Natural killer cell (primary cell): ENCODE results near the gene ULK4. TPM values are rescaled to one million over a fixed set of nuclear protein-coding genes. Genes with fewer than 3 reads are reported as not detected.

Experiments
- ATAC-seq, 3 donors: fragments of 150-1000 bp in 2 of 3; fragments of 200-7000 bp in 1 of 3; cut with Tn5 transposase; 1 replicate in 1 of 3; 2 replicates in 2 of 3; pipeline ENCODE4 v1.10.0; 2021; ENCODE audit warnings: mild to moderate bottlenecking in 2 of 3, moderate library complexity in 2 of 3
- DNase-seq, 2 donors: peaks; one replicate each; pipeline versions ENCODE4 v3.0.0 to v3.0.0-alpha.2; 2013 to 2021; ENCODE audit warnings: mixed read lengths in 1 of 2
- H3K27ac ChIP-seq: one replicate; pipeline ENCODE4 v1.5.1; 2013; ENCODE audit warnings: mild to moderate bottlenecking, low read length
- H3K27me3 ChIP-seq: one replicate; pipeline ENCODE4 v1.6.1; 2013; ENCODE audit warnings: low read length; ENCODE audit not compliant: control insufficient read depth, insufficient read depth
- H3K36me3 ChIP-seq: one replicate; pipeline ENCODE4 v1.6.1; 2013; ENCODE audit warnings: low read length; ENCODE audit not compliant: control insufficient read depth, insufficient read depth
- H3K4me1 ChIP-seq: one replicate; pipeline ENCODE4 v1.6.1; 2013; ENCODE audit warnings: low read length; ENCODE audit not compliant: control insufficient read depth, insufficient read depth
- H3K4me3 ChIP-seq: one replicate; pipeline ENCODE4 v1.5.1; 2013; ENCODE audit warnings: low read length
- H3K9me3 ChIP-seq: one replicate; pipeline ENCODE4 v1.6.1; 2013; ENCODE audit warnings: low read length; ENCODE audit not compliant: control insufficient read depth, insufficient read depth
- H3K27ac Mint-ChIP-seq, 2 donors: one replicate each; pipeline ENCODE4 v1.8.0; 2022; ENCODE audit warnings: mild to moderate bottlenecking in 2 of 2, mixed read lengths in 2 of 2, moderate library complexity in 1 of 2
- H3K27me3 Mint-ChIP-seq, 2 donors: one replicate each; pipeline ENCODE4 v1.8.0; 2022; ENCODE audit warnings: low read depth in 2 of 2, mixed read lengths in 2 of 2
- H3K36me3 Mint-ChIP-seq: one replicate; pipeline ENCODE4 v1.8.0; 2022; ENCODE audit warnings: mixed read lengths
- H3K4me1 Mint-ChIP-seq, 2 donors: one replicate each; pipeline ENCODE4 v1.8.0; 2022; ENCODE audit warnings: mixed read lengths in 2 of 2
- H3K4me3 Mint-ChIP-seq: one replicate; pipeline ENCODE4 v1.8.0; 2022; ENCODE audit warnings: mild to moderate bottlenecking, moderate library complexity, mixed read lengths
- H3K9me3 Mint-ChIP-seq, 2 donors: one replicate each; pipeline ENCODE4 v1.8.0; 2022; ENCODE audit warnings: mixed read lengths in 2 of 2
- WGBS: methylation state at CpG from one replicate; pipeline ENCODE4 v1.1.7; 2013; ENCODE audit warnings: missing lambda C conversion rate; ENCODE audit not compliant: insufficient coverage; 5-methylcytosine and 5-hydroxymethylcytosine counted together
- intact Hi-C: fragments of 100-400 bp; cut with micrococcal nuclease; formaldehyde crosslinking; loops from one replicate; pipeline ENCODE4 v1.14.2; 2022
- total RNA-seq, 4 donors: library from RNA; stranded (reverse); fragments of 120-200 nt in 1 of 4; gene quantifications; one replicate each; pipeline versions ENCODE4 v1.2.3 to v1.2.4, GENCODE V29; 2013 to 2022
- TF ChIP-seq, protein P1 (sequence below): fragments of 200-600 bp; IDR thresholded peaks from one replicate; pipeline ENCODE4 v1.8.0; 2022; ENCODE audit warnings: antibody characterized with exemption

Gene ULK4
- total RNA-seq, 3 donors from 2014 or later (not counting 1 experiment from before 2014, with no cell fraction given), result 19.2 to 25.7 (median 21.2) TPM

DNA sequence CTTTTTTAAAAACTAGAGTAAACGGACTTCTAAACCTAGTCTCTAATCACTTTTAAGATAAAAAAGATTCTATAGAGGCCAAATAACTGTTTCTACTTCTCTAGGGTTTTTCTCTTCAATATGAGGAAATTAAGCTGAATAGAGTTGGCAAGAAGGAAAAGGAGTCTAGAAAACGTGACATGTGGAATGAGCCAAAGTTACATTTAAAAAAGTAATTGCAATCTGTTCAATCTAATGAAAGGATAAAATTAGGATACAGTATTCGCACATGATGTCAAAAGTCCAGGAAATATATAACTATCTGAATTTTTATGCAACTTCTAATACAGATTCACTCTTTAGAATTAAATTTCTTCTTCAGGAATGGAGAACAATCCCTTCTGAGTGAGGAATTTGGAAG, 300.1 kb downstream of the ULK4 start:
- Mint-ChIP-seq H3K9me3 (peaks cover 2 to 3% of the 10 kb centered on the region in 2 donors), H3K4me1 (no peaks in the 10 kb centered on the region), H3K27ac (no peak overlapping the region), H3K27me3 (no peaks in the 10 kb centered on the region), H3K36me3 (no peaks in the 10 kb centered on the region), H3K4me3 (no peak overlapping the region)
- H3K36me3 ChIP-seq, result no peaks in the 10 kb centered on the region
- DNase-seq (no peak), ATAC-seq (no peak)
- intact Hi-C loops, result no loop called here
- no peaks in the 10 kb centered on the region for H3K4me1 ChIP-seq
- 86% methylated on average over 1 of the region's 3 CpGs for WGBS
- H3K27ac ChIP-seq, result no peak overlapping the region
- peaks cover 5% of the 10 kb centered on the region for H3K9me3 ChIP-seq
- TF ChIP-seq, protein P1, sequence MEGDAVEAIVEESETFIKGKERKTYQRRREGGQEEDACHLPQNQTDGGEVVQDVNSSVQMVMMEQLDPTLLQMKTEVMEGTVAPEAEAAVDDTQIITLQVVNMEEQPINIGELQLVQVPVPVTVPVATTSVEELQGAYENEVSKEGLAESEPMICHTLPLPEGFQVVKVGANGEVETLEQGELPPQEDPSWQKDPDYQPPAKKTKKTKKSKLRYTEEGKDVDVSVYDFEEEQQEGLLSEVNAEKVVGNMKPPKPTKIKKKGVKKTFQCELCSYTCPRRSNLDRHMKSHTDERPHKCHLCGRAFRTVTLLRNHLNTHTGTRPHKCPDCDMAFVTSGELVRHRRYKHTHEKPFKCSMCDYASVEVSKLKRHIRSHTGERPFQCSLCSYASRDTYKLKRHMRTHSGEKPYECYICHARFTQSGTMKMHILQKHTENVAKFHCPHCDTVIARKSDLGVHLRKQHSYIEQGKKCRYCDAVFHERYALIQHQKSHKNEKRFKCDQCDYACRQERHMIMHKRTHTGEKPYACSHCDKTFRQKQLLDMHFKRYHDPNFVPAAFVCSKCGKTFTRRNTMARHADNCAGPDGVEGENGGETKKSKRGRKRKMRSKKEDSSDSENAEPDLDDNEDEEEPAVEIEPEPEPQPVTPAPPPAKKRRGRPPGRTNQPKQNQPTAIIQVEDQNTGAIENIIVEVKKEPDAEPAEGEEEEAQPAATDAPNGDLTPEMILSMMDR, result no peak
- no peaks in the 10 kb centered on the region for H3K27me3 ChIP-seq
- no peak overlapping the region for H3K4me3 ChIP-seq

DNA sequence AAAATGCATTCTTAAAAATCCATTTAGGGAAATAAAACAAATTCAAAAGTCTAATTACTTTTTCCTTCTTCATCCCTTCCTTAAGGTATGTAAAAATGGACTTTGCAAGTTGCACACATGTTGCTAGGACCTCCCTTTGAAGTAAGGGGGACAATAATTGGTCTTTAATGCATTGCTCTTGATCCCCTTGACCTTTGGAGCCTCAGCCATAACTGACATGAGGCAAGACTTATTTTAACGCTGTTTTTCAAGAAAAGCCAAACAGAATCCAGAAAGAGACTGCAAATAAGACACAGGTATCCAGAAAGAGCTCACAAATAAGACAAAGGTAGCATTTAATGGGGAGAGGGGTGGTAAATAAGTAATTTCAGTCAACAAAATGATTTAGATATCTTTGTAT, 301.4 kb downstream of the ULK4 start:
- no peak overlapping the region for H3K4me3 ChIP-seq
- Mint-ChIP-seq H3K27me3 (no peaks in the 10 kb centered on the region), H3K4me3 (no peak overlapping the region), H3K9me3 (peaks cover 0 to 2% of the 10 kb centered on the region in 2 donors), H3K27ac (no peak overlapping the region), H3K4me1 (no peaks in the 10 kb centered on the region), H3K36me3 (no peaks in the 10 kb centered on the region)
- no peaks in the 10 kb centered on the region for H3K27me3 ChIP-seq
- intact Hi-C loops, result no loop called here
- WGBS, result 96% methylated on average over 1 of the region's 1 CpG
- H3K36me3 ChIP-seq, result no peaks in the 10 kb centered on the region
- DNase-seq (no peak), ATAC-seq (no peak)
- no peaks in the 10 kb centered on the region for H3K4me1 ChIP-seq
- TF ChIP-seq, protein P1, result no peak
- H3K9me3 ChIP-seq, result no peaks in the 10 kb centered on the region
- no peak overlapping the region for H3K27ac ChIP-seq

DNA sequence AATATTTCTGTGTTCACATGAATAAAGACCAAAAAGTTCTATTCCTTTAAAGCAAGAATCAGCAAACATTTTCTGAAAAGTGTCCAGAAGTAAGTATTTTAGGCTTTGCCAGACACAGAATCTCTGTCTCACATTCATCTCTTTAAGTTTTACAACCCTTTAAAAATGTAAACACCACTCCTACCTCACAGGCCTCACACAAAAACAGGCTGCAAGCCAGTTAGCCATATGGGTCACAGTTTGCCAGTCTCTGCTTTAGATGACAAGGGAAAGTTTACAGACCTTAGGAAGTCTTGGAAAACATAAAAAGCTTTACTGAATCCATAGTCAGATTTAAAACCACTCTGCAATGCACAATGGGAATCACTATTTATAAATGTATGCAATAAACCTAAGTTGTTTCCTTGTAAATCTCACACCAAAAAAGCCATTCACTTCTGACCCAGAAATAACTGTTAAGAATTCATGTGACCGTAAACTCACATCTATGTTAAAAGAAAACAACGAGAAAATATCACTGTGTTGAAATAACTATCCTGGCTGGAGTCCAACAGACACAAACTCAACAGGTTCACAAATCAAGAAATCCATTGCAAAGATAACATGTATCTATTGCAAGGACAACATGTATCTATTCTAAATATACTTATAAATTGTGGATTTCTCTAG, 308.2 kb downstream of the ULK4 start:
- Histone ChIP-seq H3K27ac (no peak overlapping the region), H3K4me3 (no peak overlapping the region), H3K4me1 (no peaks in the 10 kb centered on the region), H3K27me3 (no peaks in the 10 kb centered on the region), H3K9me3 (no peaks in the 10 kb centered on the region), H3K36me3 (no peaks in the 10 kb centered on the region)
- H3K9me3 Mint-ChIP-seq, result no peaks in the 10 kb centered on the region
- DNase-seq, result no peak
- ATAC-seq, result no peak
- H3K4me1 Mint-ChIP-seq, result no peaks in the 10 kb centered on the region
- whole genome bisulfite sequencing, result 88% methylated on average over 2 of the region's 2 CpGs
- TF ChIP-seq, protein P1, result no peak
- intact Hi-C loops, result no loop called here
- H3K27ac Mint-ChIP-seq, result no peak overlapping the region
- no peak overlapping the region for H3K4me3 Mint-ChIP-seq
- no peaks in the 10 kb centered on the region for H3K27me3 Mint-ChIP-seq
- no peaks in the 10 kb centered on the region for H3K36me3 Mint-ChIP-seq

DNA sequence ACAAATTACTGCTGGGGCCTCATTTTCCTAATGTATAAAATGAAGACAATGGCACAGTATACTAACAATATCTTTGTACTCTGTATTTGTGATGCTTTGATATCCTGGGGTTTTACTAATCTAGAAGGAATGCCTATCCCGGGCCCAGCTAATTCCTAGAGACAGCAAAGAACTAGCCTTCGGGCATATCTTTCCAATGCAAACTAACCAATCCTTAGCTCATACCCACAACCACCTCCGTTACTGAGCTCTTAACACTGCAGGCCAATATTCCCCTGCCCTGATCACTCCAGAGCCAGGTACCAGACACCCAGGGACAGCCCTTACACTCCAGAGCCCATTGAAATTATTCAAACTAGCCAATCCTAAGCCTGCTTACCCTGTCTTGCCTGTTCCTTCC, 309.0 kb downstream of the ULK4 start:
- no peak overlapping the region for H3K4me3 ChIP-seq
- no peak for DNase-seq
- no peaks in the 10 kb centered on the region for H3K4me1 ChIP-seq
- ATAC-seq, result no peak
- H3K36me3 Mint-ChIP-seq, result no peaks in the 10 kb centered on the region
- H3K27ac Mint-ChIP-seq, result no peak overlapping the region
- 97% methylated on average over 3 of the region's 3 CpGs for whole genome bisulfite sequencing
- no peaks in the 10 kb centered on the region for H3K4me1 Mint-ChIP-seq
- intact Hi-C loops, result no loop called here
- H3K9me3 Mint-ChIP-seq, result peaks cover 0 to 3% of the 10 kb centered on the region in 2 donors
- no peak overlapping the region for H3K27ac ChIP-seq
- H3K36me3 ChIP-seq, result no peaks in the 10 kb centered on the region
- H3K27me3 Mint-ChIP-seq, result no peaks in the 10 kb centered on the region
- H3K27me3 ChIP-seq, result no peaks in the 10 kb centered on the region
- H3K9me3 ChIP-seq, result no peaks in the 10 kb centered on the region
- H3K4me3 Mint-ChIP-seq, result no peak overlapping the region
- TF ChIP-seq, protein P1, result no peak
